ENCODE results near the gene KCNQ5. TPM values are rescaled to one million over a fixed set of nuclear protein-coding genes. Genes with fewer than 3 reads are reported as not detected.

The KCNQ5 gene
- total RNA-seq, 1 experiment from 2014 or later, result 17.8 TPM

DNA sequence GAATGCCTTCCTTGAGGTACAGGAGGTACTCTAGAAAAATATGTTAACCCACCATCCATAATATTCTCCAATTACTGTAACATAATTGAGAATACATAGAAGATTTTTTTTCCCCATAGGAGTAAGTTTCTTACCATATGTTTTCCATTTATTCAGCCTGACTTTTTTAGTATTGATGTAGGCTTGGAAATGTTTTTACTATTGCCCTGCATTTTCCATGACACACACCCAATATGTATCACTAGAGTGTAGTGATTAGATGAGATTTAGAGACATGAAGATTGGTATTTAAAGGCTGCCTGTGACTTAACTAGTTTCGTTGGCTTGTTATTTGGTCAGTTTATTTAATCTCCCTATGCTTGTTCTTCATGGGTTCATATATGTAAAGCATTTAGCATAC, 39.5 kb downstream of the KCNQ5 start:
- H3K36me3 ChIP-seq (ENCODE audit: insufficient read depth, low read length, poor library complexity, severe bottlenecking), result no peaks in the 10 kb centered on the region
- no TSS peak for BruUV-seq (replicated peaks)
- DNase-seq (ENCODE audit: low spot score), result no peak
- H3K27ac ChIP-seq (ENCODE audit: low read depth, low read length, poor library complexity, severe bottlenecking), result no peak overlapping the region
- intact Hi-C loops (cut with micrococcal nuclease; ENCODE audit: unreplicated experiment), result no loop called here
- CTCF ChIA-PET, result no interaction called here
- H3K9me3 ChIP-seq (ENCODE audit: low read depth, low read length, poor library complexity, severe bottlenecking), result no peaks in the 10 kb centered on the region
- POLR2A ChIA-PET (ENCODE audit: low non-redundant PET), result no interaction called here
- no peaks in the 10 kb centered on the region for H3K27me3 ChIP-seq (replicated peaks; ENCODE audit: insufficient read depth, low read depth, low read length, poor library complexity)
- TF ChIP-seq, protein P1, sequence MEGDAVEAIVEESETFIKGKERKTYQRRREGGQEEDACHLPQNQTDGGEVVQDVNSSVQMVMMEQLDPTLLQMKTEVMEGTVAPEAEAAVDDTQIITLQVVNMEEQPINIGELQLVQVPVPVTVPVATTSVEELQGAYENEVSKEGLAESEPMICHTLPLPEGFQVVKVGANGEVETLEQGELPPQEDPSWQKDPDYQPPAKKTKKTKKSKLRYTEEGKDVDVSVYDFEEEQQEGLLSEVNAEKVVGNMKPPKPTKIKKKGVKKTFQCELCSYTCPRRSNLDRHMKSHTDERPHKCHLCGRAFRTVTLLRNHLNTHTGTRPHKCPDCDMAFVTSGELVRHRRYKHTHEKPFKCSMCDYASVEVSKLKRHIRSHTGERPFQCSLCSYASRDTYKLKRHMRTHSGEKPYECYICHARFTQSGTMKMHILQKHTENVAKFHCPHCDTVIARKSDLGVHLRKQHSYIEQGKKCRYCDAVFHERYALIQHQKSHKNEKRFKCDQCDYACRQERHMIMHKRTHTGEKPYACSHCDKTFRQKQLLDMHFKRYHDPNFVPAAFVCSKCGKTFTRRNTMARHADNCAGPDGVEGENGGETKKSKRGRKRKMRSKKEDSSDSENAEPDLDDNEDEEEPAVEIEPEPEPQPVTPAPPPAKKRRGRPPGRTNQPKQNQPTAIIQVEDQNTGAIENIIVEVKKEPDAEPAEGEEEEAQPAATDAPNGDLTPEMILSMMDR (conservative IDR thresholded peaks at IDR 0.05; ENCODE audit: low read depth, low read length), result no peak
- TF ChIP-seq EZH2 (IDR thresholded peaks at IDR 0.05; ENCODE audit: borderline replicate concordance, low read depth, low read length, poor library complexity, severe bottlenecking), result no peak
- H3K4me3 ChIP-seq (ENCODE audit: low read depth, low read length, poor library complexity, severe bottlenecking), result no peak overlapping the region
- H3K4me1 ChIP-seq (ENCODE audit: insufficient read depth, low read length, poor library complexity, severe bottlenecking), result no peaks in the 10 kb centered on the region

DNA sequence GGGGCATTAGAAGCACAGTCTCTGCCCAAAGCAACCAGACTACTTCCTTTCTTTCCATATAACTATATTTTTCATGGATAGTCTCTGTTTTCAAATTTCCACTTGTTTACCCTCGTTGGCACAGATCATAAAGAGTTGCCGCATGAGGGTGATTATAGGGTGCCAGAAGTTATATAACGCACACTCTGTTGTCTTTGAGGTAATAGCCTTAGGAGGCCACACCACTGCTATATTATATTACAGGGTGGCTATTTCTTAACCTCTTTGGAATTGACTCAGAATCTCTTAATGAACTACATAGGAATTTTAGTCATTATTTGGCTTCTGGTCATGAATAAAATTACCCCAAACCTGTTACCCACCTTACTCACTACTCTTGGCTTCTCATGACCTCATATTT, 43.7 kb downstream of the KCNQ5 start:
- no TSS peak for BruUV-seq (replicated peaks)
- no peak overlapping the region for H3K4me3 ChIP-seq (ENCODE audit: low read depth, low read length, poor library complexity, severe bottlenecking)
- intact Hi-C loops (cut with micrococcal nuclease; ENCODE audit: unreplicated experiment), result no loop called here
- ChIA-PET POLR2A (ENCODE audit: low non-redundant PET) (no interaction called here), CTCF (no interaction called here)
- H3K27ac ChIP-seq (ENCODE audit: low read depth, low read length, poor library complexity, severe bottlenecking), result no peak overlapping the region
- no peaks in the 10 kb centered on the region for H3K27me3 ChIP-seq (replicated peaks; ENCODE audit: insufficient read depth, low read depth, low read length, poor library complexity)
- no peak for TF ChIP-seq EZH2 (IDR thresholded peaks at IDR 0.05; ENCODE audit: borderline replicate concordance, low read depth, low read length, poor library complexity, severe bottlenecking)
- TF ChIP-seq, protein P1 (conservative IDR thresholded peaks at IDR 0.05; ENCODE audit: low read depth, low read length), result no peak
- no peaks in the 10 kb centered on the region for H3K36me3 ChIP-seq (ENCODE audit: insufficient read depth, low read length, poor library complexity, severe bottlenecking)
- no peaks in the 10 kb centered on the region for H3K9me3 ChIP-seq (ENCODE audit: low read depth, low read length, poor library complexity, severe bottlenecking)
- no peaks in the 10 kb centered on the region for H3K4me1 ChIP-seq (ENCODE audit: insufficient read depth, low read length, poor library complexity, severe bottlenecking)
- DNase-seq (ENCODE audit: low spot score), result no peak

DNA sequence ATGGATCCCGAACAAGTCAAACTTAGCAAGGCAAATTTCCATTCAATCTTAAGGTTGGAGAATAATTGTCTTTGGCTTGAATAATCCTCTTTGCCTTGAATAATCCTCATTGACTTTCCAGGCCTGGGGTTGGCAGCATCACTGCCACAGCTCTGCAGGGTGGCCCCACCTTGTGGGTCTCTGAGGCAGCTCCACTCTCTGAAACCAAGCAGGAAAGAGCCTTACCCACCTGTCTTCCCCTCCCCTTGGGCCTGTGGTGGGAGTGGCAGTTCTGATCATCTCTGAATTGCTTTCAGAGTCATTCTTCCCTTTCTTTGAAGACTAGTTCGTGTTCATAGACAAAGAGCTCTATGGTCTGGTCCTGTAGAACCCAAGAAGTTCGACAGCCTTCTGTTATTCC, 47.5 kb downstream of the KCNQ5 start:
- POLR2A ChIA-PET (ENCODE audit: low non-redundant PET), result no interaction called here
- intact Hi-C loops (cut with micrococcal nuclease; ENCODE audit: unreplicated experiment), result no loop called here
- no peak for TF ChIP-seq EZH2 (IDR thresholded peaks at IDR 0.05; ENCODE audit: borderline replicate concordance, low read depth, low read length, poor library complexity, severe bottlenecking)
- TF ChIP-seq, protein P1 (conservative IDR thresholded peaks at IDR 0.05; ENCODE audit: low read depth, low read length), result no peak

More for the DNA sequence above, 47.5 kb downstream of the KCNQ5 start:
- Histone ChIP-seq H3K4me3 (ENCODE audit: low read depth, low read length, poor library complexity, severe bottlenecking) (no peak overlapping the region), H3K36me3 (ENCODE audit: insufficient read depth, low read length, poor library complexity, severe bottlenecking) (no peaks in the 10 kb centered on the region), H3K27me3 (replicated peaks; ENCODE audit: insufficient read depth, low read depth, low read length, poor library complexity) (no peaks in the 10 kb centered on the region), H3K4me1 (ENCODE audit: insufficient read depth, low read length, poor library complexity, severe bottlenecking) (peaks cover 11% of the 10 kb centered on the region), H3K9me3 (ENCODE audit: low read depth, low read length, poor library complexity, severe bottlenecking) (no peaks in the 10 kb centered on the region), H3K27ac (ENCODE audit: low read depth, low read length, poor library complexity, severe bottlenecking) (no peak overlapping the region)
- DNase-seq (ENCODE audit: low spot score), result no peak
- CTCF ChIA-PET, result no interaction called here
- BruUV-seq (replicated peaks), result no TSS peak
